ENCODE measurements around the gene LMBRD2. TPM values are rescaled to one million over a fixed set of nuclear protein-coding genes. Genes with fewer than 3 reads are reported as not detected.

The LMBRD2 gene
- total and polyA plus RNA-seq, 2 of the 8 experiments (the other 6 are each of a cell fraction or from before 2014, with no cell fraction given) = 1.1 to 4.1 TPM

- Histone ChIP-seq H3K14ac (ENCODE audit: insufficient read length) (no peak overlapping the region), H3K27ac (ENCODE audit: low read depth, low read length) (no peak overlapping the region), H3K23me2 (ENCODE audit: low read depth, low read length) (no peaks in the 10 kb centered on the region; the same call in 1 of the 2 replicates), H2BK20ac (ENCODE audit: low read length) (no peak overlapping the region), H3K9ac (replicated peaks in 1 of 4; ENCODE audit: extremely low read depth in 1 of 4, low read depth in 3 of 4, low read length in 3 of 4) (no peak overlapping the region), H2AFZ (ENCODE audit: low read length) (no peak overlapping the region), H4K5ac (ENCODE audit: insufficient read length, low read depth, low read length) (no peak overlapping the region), H4K20me1 (replicated peaks in 1 of 2; ENCODE audit: control insufficient read depth in 1 of 2, insufficient read depth in 2 of 2, low read length in 2 of 2) (no peaks in the 10 kb centered on the region), H3K4me2 (ENCODE audit: insufficient read depth in 1 of 2, low read depth in 2 of 2, low read length in 2 of 2) (no peak overlapping the region), H2BK12ac (ENCODE audit: low read depth, low read length) (no peak overlapping the region), H3K56ac (replicated peaks; ENCODE audit: insufficient read length, low read depth, low read length) (no peak overlapping the region), H3K23ac (ENCODE audit: insufficient read length) (no peak overlapping the region), H2BK5ac (ENCODE audit: low read depth, low read length) (no peak overlapping the region), H4K91ac (replicated peaks; ENCODE audit: insufficient read length, low read length) (no peak overlapping the region), H3K79me2 (ENCODE audit: control insufficient read depth in 1 of 2, insufficient read depth in 2 of 2, low read length in 2 of 2) (no peaks in the 10 kb centered on the region), H3K36me3 (ENCODE audit: control insufficient read depth in 2 of 4, insufficient read depth in 4 of 4, low read length in 3 of 4) (no peaks in the 10 kb centered on the region), H3K79me1 (ENCODE audit: low read depth, low read length) (no peaks in the 10 kb centered on the region), H3K27me3 (replicated peaks in 1 of 4; ENCODE audit: control insufficient read depth in 3 of 4, extremely low read depth in 1 of 4, insufficient read depth in 3 of 4, low read length in 3 of 4) (no peaks in the 10 kb centered on the region), H3K4me1 (replicated peaks in 1 of 4; ENCODE audit: control insufficient read depth in 3 of 4, insufficient read depth in 4 of 4, low read length in 3 of 4) (no peaks in the 10 kb centered on the region), H3K4me3 (ENCODE audit: extremely low read depth in 1 of 4, insufficient read depth in 2 of 4, low read depth in 3 of 4, low read length in 4 of 4) (no peak overlapping the region), H2BK120ac (replicated peaks; ENCODE audit: low read depth, low read length) (no peak overlapping the region), H2AK5ac (ENCODE audit: low read depth, low read length) (no peak overlapping the region), H3K18ac (ENCODE audit: extremely low read depth, low read length) (no peak overlapping the region), H2BK15ac (ENCODE audit: low read length) (no peak overlapping the region), H4K8ac (ENCODE audit: extremely low read depth, insufficient read depth, low read length) (no peak overlapping the region), H3K4ac (replicated peaks; ENCODE audit: insufficient read length, low read depth, low read length) (no peak overlapping the region), H3K9me3 (ENCODE audit: insufficient read depth in 2 of 2, low read depth in 1 of 2, low read length in 1 of 2) (no peaks in the 10 kb centered on the region)
- WGBS, 2 experiments (ENCODE audit: extremely low coverage in 1 of 2, insufficient coverage in 1 of 2, insufficient read length in 1 of 2, insufficient replicate concordance in 2 of 2, low coverage in 1 of 2, low lambda C conversion rate in 2 of 2, missing lambda C conversion rate in 1 of 2) = 88% methylated on average over 4 of the region's 4 CpGs; no CpG with 5 or more reads in 1 of the 2 experiments
- CTCF ChIA-PET (ENCODE audit: partially characterized antibody) = interaction anchor here (1.4 kb wide), 1 partner anchor 73 kb away, joined by 4 read pairs; no protein-coding TSS in a partner anchor
- DNase-seq (ENCODE audit: low read depth in 1 of 2, low spot score in 2 of 2) (no peak), FAIRE-seq (no peak)
- TF ChIP-seq ATF2 (IDR thresholded peaks at IDR 0.05; ENCODE audit: low read length) (no peak), RFX5 (IDR thresholded peaks at IDR 0.05; ENCODE audit: borderline replicate concordance, low read depth, low read length) (no peak), E2F6 (IDR thresholded peaks at IDR 0.05) (no peak)
- POLR2A ChIA-PET (ENCODE audit: partially characterized antibody) = no interaction called here
Observed at GRCh38 chr5:36145311-36145710, 6.4 kb downstream of the LMBRD2 start.

All from H1 (cell line).